HEK293 (cell line): ENCODE results near the gene CCDC187.

Experiments used
- ATF2 ChIP-seq: fragments of 450-650 bp; formaldehyde crosslinking; IDR thresholded peaks from 2 replicates; pipeline ENCODE4 v1.5.1; 2016; ENCODE audit warnings: missing biosample characterization, missing genetic modification characterization, low read depth
- CTCF ChIP-seq: fragments of 450-650 bp; formaldehyde crosslinking; IDR thresholded peaks from 2 replicates; pipeline ENCODE4 v1.5.1; 2016; ENCODE audit warnings: missing biosample characterization, missing genetic modification characterization
- EGR2 ChIP-seq: fragments of 450-650 bp; formaldehyde crosslinking; IDR thresholded peaks from 2 replicates; pipeline ENCODE4 v1.5.1; 2016; ENCODE audit warnings: low read depth, missing biosample characterization, missing genetic modification characterization
- REST ChIP-seq: fragments of 450-650 bp; formaldehyde crosslinking; IDR thresholded peaks from 2 replicates; pipeline ENCODE4 v1.5.1; 2016; ENCODE audit warnings: missing biosample characterization, missing genetic modification characterization
- TCF7L2 ChIP-seq: IDR thresholded peaks from 2 replicates; pipeline ENCODE4 v1.6.1; 2011; ENCODE audit warnings: low read depth, mild to moderate bottlenecking, inconsistent platforms, low read length, moderate library complexity, borderline replicate concordance
- YY1 ChIP-seq: fragments of 450-650 bp; formaldehyde crosslinking; IDR thresholded peaks from 2 replicates; pipeline ENCODE4 v1.5.1; 2018; ENCODE audit warnings: missing biosample characterization, missing genetic modification characterization
- ZNF366 ChIP-seq: fragments of 450-650 bp; formaldehyde crosslinking; conservative IDR thresholded peaks from 2 replicates; pipeline ENCODE4 v1.5.1; 2016; ENCODE audit warnings: missing biosample characterization, missing genetic modification characterization
- ZNF514 ChIP-seq: fragments of 450-650 bp; formaldehyde crosslinking; IDR thresholded peaks from 2 replicates; pipeline ENCODE4 v1.5.1; 2016; ENCODE audit warnings: missing biosample characterization, missing genetic modification characterization
- ZNF530 ChIP-seq: fragments of 450-650 bp; formaldehyde crosslinking; IDR thresholded peaks from 2 replicates; pipeline ENCODE4 v1.5.1; 2016; ENCODE audit warnings: low read depth, missing biosample characterization, missing genetic modification characterization
- ZNF610 ChIP-seq: fragments of 450-650 bp; formaldehyde crosslinking; IDR thresholded peaks from 2 replicates; pipeline ENCODE4 v1.5.1; 2016; ENCODE audit warnings: missing biosample characterization, missing genetic modification characterization, borderline replicate concordance

GRCh38 chr9:136243631-136244030, 60.3 kb downstream of the CCDC187 start:
- TF ChIP-seq CTCF (tag by site-specific recombination): no peak
- TF ChIP-seq ATF2 (tag by site-specific recombination): no peak
- TF ChIP-seq ZNF366: no peak
- no peak for TF ChIP-seq ZNF610
- no peak for TF ChIP-seq YY1 (tag by site-specific recombination)
- no peak for TF ChIP-seq EGR2 (tag by site-specific recombination)
- TF ChIP-seq ZNF514 (tag by site-specific recombination): no peak
- TF ChIP-seq ZNF530 (tag by site-specific recombination): no peak
- TF ChIP-seq REST (tag by site-specific recombination): no peak
- no peak for TF ChIP-seq TCF7L2
